ENCODE data around the gene FOXO1. TPM values are rescaled to one million over a fixed set of nuclear protein-coding genes. Genes with fewer than 3 reads are reported as not detected.

FOXO1 gene
- total and polyA plus RNA-seq, 2 of the 13 experiments (the other 11 are each of a cell fraction or from before 2014, with no cell fraction given) = 8.1 to 13.1 TPM

DNA sequence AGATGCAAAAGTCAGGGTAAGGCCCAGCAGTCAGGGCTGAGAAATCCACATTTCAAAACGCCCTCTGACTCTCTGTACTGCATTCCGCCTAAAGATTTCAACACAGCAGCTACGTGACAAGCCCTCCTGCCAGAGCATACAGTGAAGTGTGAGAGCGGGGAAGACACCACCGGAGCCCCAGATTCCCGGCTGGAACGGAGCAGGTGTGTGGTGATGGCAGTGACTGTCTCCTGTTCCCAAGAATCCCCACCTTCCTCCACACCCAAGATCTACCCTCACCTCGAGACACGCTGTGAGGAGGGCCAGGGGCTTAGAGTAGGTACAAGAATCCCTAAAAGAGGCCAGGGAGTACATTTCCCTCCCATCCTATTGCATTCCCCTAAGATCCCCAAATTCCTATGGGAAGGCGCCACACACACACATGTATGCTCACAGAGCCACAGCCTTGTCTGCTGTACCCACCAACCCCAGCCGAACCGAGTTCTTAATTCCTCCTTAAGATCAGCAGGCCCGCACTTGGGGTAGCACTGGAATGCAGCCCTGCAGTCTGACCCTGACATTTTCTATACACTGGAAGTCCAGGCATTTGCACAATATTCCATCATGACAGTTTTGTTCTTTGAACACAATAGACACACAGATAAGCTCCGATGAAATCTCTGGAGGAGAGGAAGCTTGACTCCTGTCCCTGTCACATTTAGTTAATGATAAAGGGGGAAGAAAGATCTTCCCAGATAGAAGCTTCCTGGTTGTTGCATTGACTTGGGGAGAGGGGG is 102.9 kb downstream of the FOXO1 start (continued):
- TF ChIP-seq, protein P1, sequence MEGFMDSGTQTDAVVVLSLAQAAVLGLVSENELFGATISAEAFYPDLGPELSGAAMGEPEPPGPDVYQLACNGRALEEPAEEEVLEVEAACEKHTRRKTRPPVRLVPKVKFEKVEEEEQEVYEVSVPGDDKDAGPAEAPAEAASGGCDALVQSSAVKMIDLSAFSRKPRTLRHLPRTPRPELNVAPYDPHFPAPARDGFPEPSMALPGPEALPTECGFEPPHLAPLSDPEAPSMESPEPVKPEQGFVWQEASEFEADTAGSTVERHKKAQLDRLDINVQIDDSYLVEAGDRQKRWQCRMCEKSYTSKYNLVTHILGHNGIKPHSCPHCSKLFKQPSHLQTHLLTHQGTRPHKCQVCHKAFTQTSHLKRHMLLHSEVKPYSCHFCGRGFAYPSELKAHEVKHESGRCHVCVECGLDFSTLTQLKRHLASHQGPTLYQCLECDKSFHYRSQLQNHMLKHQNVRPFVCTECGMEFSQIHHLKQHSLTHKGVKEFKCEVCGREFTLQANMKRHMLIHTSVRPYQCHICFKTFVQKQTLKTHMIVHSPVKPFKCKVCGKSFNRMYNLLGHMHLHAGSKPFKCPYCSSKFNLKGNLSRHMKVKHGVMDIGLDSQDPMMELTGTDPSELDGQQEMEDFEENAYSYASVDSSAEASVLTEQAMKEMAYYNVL (CRISPR knock-in tag; IDR thresholded peaks at IDR 0.05; ENCODE audit: borderline replicate concordance) = peak; percentile 75; the same call in 1 of the 2 replicates
- TF ChIP-seq PPARG (CRISPR knock-in tag; conservative IDR thresholded peaks at IDR 0.05) (peak; percentile 53; the same call in 1 of the 2 replicates), NFIB (CRISPR knock-in tag; IDR thresholded peaks at IDR 0.05; ENCODE audit: borderline replicate concordance) (no peak), TEAD3 (CRISPR knock-in tag; optimal IDR thresholded peaks at IDR 0.05; ENCODE audit: borderline replicate concordance) (peak; percentile 82), TBL1XR1 (IDR thresholded peaks at IDR 0.05; ENCODE audit: borderline replicate concordance, low read length, partially characterized antibody) (no peak), PITX1 (CRISPR knock-in tag; IDR thresholded peaks at IDR 0.05) (peak; percentile 26; the same call in 1 of the 2 replicates), NR0B2 (CRISPR knock-in tag; IDR thresholded peaks at IDR 0.05) (0 out of 2 replicates have a peak, but pooled peaks have one; percentile 30), MED1 (CRISPR knock-in tag; IDR thresholded peaks at IDR 0.05) (peak; percentile 72), POLR2AphosphoS5 (IDR thresholded peaks at IDR 0.05; ENCODE audit: low read depth, low read length) (peak; percentile 59; the same call in 1 of the 2 replicates), GATA4 (IDR thresholded peaks at IDR 0.05; ENCODE audit: borderline replicate concordance, low read depth) (peak; percentile 94), NFKB2 (CRISPR knock-in tag; IDR thresholded peaks at IDR 0.05; ENCODE audit: borderline replicate concordance) (0 out of 2 replicates have a peak, but pooled peaks have one; percentile 32), ZNF816 (CRISPR knock-in tag; IDR thresholded peaks at IDR 0.05; ENCODE audit: borderline replicate concordance) (no peak), SATB2 (CRISPR knock-in tag; IDR thresholded peaks at IDR 0.05) (no peak), SALL1 (CRISPR knock-in tag; IDR thresholded peaks at IDR 0.05) (peak; percentile 70), MXD1 (CRISPR knock-in tag; IDR thresholded peaks at IDR 0.05) (peak; percentile 59), SKI (IDR thresholded peaks at IDR 0.05; ENCODE audit: partially characterized antibody) (peak; percentile 28), ZBTB43 (CRISPR knock-in tag; conservative IDR thresholded peaks at IDR 0.05) (0 out of 2 replicates have a peak, but pooled peaks have one; percentile 3), ZNF598 (CRISPR knock-in tag; IDR thresholded peaks at IDR 0.05; ENCODE audit: borderline replicate concordance) (peak; percentile 81; the same call in 1 of the 2 replicates), ASH2L (IDR thresholded peaks at IDR 0.05; ENCODE audit: insufficient read length, low read depth, low read length) (peak; percentile 52), SAP130 (CRISPR knock-in tag; IDR thresholded peaks at IDR 0.05; ENCODE audit: low read depth) (peak; percentile 60)
- TF ChIP-seq, protein P2, sequence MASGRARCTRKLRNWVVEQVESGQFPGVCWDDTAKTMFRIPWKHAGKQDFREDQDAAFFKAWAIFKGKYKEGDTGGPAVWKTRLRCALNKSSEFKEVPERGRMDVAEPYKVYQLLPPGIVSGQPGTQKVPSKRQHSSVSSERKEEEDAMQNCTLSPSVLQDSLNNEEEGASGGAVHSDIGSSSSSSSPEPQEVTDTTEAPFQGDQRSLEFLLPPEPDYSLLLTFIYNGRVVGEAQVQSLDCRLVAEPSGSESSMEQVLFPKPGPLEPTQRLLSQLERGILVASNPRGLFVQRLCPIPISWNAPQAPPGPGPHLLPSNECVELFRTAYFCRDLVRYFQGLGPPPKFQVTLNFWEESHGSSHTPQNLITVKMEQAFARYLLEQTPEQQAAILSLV (CRISPR knock-in tag; IDR thresholded peaks at IDR 0.05; ENCODE audit: borderline replicate concordance) = peak; percentile 74; the same call in 1 of the 2 replicates
- TF ChIP-seq, protein P3, sequence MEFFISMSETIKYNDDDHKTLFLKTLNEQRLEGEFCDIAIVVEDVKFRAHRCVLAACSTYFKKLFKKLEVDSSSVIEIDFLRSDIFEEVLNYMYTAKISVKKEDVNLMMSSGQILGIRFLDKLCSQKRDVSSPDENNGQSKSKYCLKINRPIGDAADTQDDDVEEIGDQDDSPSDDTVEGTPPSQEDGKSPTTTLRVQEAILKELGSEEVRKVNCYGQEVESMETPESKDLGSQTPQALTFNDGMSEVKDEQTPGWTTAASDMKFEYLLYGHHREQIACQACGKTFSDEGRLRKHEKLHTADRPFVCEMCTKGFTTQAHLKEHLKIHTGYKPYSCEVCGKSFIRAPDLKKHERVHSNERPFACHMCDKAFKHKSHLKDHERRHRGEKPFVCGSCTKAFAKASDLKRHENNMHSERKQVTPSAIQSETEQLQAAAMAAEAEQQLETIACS (CRISPR knock-in tag; IDR thresholded peaks at IDR 0.05) = no peak
